MV-4-11 (cell line): Measurements from ENCODE around the gene KRT85.
"Not testable (repeated sequence)": the region's sequence is repeated elsewhere in the genome, so short reads cannot be mapped to it uniquely, and the experiment has no call there.

Experiments
- DNase-seq: peaks from one replicate; lab custom pipeline; 2025; lab: John Stamatoyannopoulos, UW

The KRT85 gene

GRCh38 chr12:52323416-52324152 is 43.7 kb downstream of the KRT85 start:
- no peak for DNase-seq

GRCh38 chr12:52323001-52323400 is 44.3 kb downstream of the KRT85 start:
- no peak for DNase-seq

- DNase-seq, result no peak
Measured at GRCh38 chr12:52322069-52322468, 45.2 kb downstream of the KRT85 start.

- no peak for DNase-seq
Measured at GRCh38 chr12:52321418-52321817, 45.9 kb downstream of the KRT85 start.

GRCh38 chr12:52320784-52321400 is 46.4 kb downstream of the KRT85 start, which contains the start of gene KRT83:
KRT83 (minus strand) TSS chr12:52321398; CDS start chr12:52321335, 63 bp downstream.
- DNase-seq, result no peak

GRCh38 chr12:52319097-52319496 is 48.2 kb downstream of the KRT85 start:
- DNase-seq, result no peak

GRCh38 chr12:52318241-52318990 is 48.9 kb downstream of the KRT85 start:
- no peak for DNase-seq

GRCh38 chr12:52317468-52318052 is 49.7 kb downstream of the KRT85 start:
- DNase-seq, result no peak

GRCh38 chr12:52316701-52317100 is 50.6 kb downstream of the KRT85 start:
- no peak for DNase-seq

- DNase-seq, result no peak
Measured at GRCh38 chr12:52316290-52316689, 51.0 kb downstream of the KRT85 start.

- DNase-seq, result not testable (repeated sequence)
Measured at GRCh38 chr12:52315721-52316120, 51.6 kb downstream of the KRT85 start.

- DNase-seq, result no peak
Measured at GRCh38 chr12:52314511-52314910, 52.8 kb downstream of the KRT85 start.

GRCh38 chr12:52313926-52314325 is 53.4 kb downstream of the KRT85 start:
- no peak for DNase-seq

GRCh38 chr12:52313461-52313860 is 53.8 kb downstream of the KRT85 start:
- no peak for DNase-seq

GRCh38 chr12:52312086-52312485 is 55.2 kb downstream of the KRT85 start:
- no peak for DNase-seq

- DNase-seq, result no peak
Measured at GRCh38 chr12:52311285-52311648, 56.0 kb downstream of the KRT85 start.

GRCh38 chr12:52310622-52311284 is 56.5 kb downstream of the KRT85 start:
- DNase-seq, result no peak
